HepG2 (cell line): ENCODE data around the gene MAPRE3. TPM values are rescaled to one million over a fixed set of nuclear protein-coding genes. Genes with fewer than 3 reads are reported as not detected.
A peak's percentile ranks its signal among the peaks of the same experiment; 100 is the strongest.

ENCODE experiments used
- GTF3A ChIP-seq: sonication (generic); formaldehyde crosslinking; conservative IDR thresholded peaks from 2 replicates; pipeline ENCODE4 v1.4.0; 2020; ENCODE audit warnings: mild to moderate bottlenecking, missing genetic modification reagents
- KMT2B ChIP-seq: IDR thresholded peaks from 2 replicates; pipeline ENCODE4 v1.6.1; 2016; ENCODE audit warnings: missing genetic modification reagents, missing compliant biosample characterization
- MXD4 ChIP-seq: IDR thresholded peaks from 2 replicates; pipeline ENCODE4 v1.6.1; 2016; ENCODE audit warnings: mild to moderate bottlenecking, missing biosample characterization, missing genetic modification reagents
- MZF1 ChIP-seq: sonication (generic); formaldehyde crosslinking; IDR thresholded peaks from 2 replicates; pipeline ENCODE4 v1.8.1; 2023; ENCODE audit warnings: mild to moderate bottlenecking, missing genetic modification reagents, borderline replicate concordance
- PPARG ChIP-seq: conservative IDR thresholded peaks from 2 replicates; pipeline ENCODE4 v1.6.1; 2016; ENCODE audit warnings: missing biosample characterization, missing genetic modification reagents
- SMAD3 ChIP-seq: sonication (generic); formaldehyde crosslinking; IDR thresholded peaks from 2 replicates; pipeline ENCODE4 v1.4.0; 2020; ENCODE audit warnings: missing genetic modification reagents
- SOX6 ChIP-seq, 2 experiments: fragments of 450-650 bp in 1 of 2; sonication (generic) in 1 of 2; formaldehyde crosslinking in 1 of 2; IDR thresholded peaks; 2 replicates each; pipeline versions ENCODE4 v1.4.0 to v1.6.1; 2017 to 2020; ENCODE audit warnings: antibody characterized with exemption in 1 of 2, mild to moderate bottlenecking in 1 of 2, missing genetic modification reagents in 1 of 2
- TBL1XR1 ChIP-seq: fragments of 150-350 bp; IDR thresholded peaks from 2 replicates; pipeline ENCODE4 v1.6.1; 2014; ENCODE audit warnings: borderline replicate concordance, low read length; ENCODE audit not compliant: partially characterized antibody
- TOPORS ChIP-seq: sonication (generic); formaldehyde crosslinking; IDR thresholded peaks from 2 replicates; pipeline ENCODE4 v1.8.0; 2023; ENCODE audit warnings: mild to moderate bottlenecking, missing genetic modification reagents
- WIZ ChIP-seq: sonication (generic); formaldehyde crosslinking; IDR thresholded peaks from 2 replicates; pipeline ENCODE4 v1.5.1; 2020; ENCODE audit warnings: mild to moderate bottlenecking, missing genetic modification reagents
- ZEB1 ChIP-seq: IDR thresholded peaks from 2 replicates; pipeline ENCODE4 v1.6.1; 2012; ENCODE audit warnings: mild to moderate bottlenecking, low read depth, inconsistent platforms; ENCODE audit not compliant: insufficient replicate concordance
- ZFP82 ChIP-seq: sonication (generic); formaldehyde crosslinking; IDR thresholded peaks from 2 replicates; pipeline ENCODE4 v1.5.1; 2020; ENCODE audit warnings: mild to moderate bottlenecking, missing genetic modification reagents, borderline replicate concordance
- ZNF230 ChIP-seq: sonication (generic); formaldehyde crosslinking; IDR thresholded peaks from 2 replicates; pipeline ENCODE4 v1.4.0; 2020; ENCODE audit warnings: mild to moderate bottlenecking, missing genetic modification reagents
- ZNF232 ChIP-seq: sonication (generic); formaldehyde crosslinking; IDR thresholded peaks from 2 replicates; pipeline ENCODE4 v1.4.0; 2020; ENCODE audit warnings: missing genetic modification reagents, borderline replicate concordance
- ZNF256 ChIP-seq: sonication (generic); formaldehyde crosslinking; conservative IDR thresholded peaks from 2 replicates; pipeline ENCODE4 v1.4.0; 2020; ENCODE audit warnings: missing genetic modification reagents
- ZNF296 ChIP-seq: sonication (generic); formaldehyde crosslinking; conservative IDR thresholded peaks from 2 replicates; pipeline ENCODE4 v1.5.0; 2020; ENCODE audit warnings: mild to moderate bottlenecking, missing genetic modification reagents
- ZNF619 ChIP-seq: sonication (generic); formaldehyde crosslinking; IDR thresholded peaks from 2 replicates; pipeline ENCODE4 v1.4.0; 2020; ENCODE audit warnings: mild to moderate bottlenecking, missing genetic modification reagents
- ZNF678 ChIP-seq: sonication (generic); formaldehyde crosslinking; IDR thresholded peaks from 2 replicates; pipeline ENCODE4 v1.4.0; 2020; ENCODE audit warnings: mild to moderate bottlenecking, missing genetic modification reagents
- ZNF737 ChIP-seq: sonication (generic); formaldehyde crosslinking; IDR thresholded peaks from 2 replicates; pipeline ENCODE4 v1.5.0; 2020; ENCODE audit warnings: missing genetic modification reagents, mild to moderate bottlenecking, borderline replicate concordance
- polyA plus RNA-seq, 8 experiments: library from polyadenylated mRNA; depleted of rRNA in 3 of 8; stranded (reverse) in 7 of 8; unstranded in 1 of 8; fragments of >200 nt; fragmentation: Illumina TruSeq in 4 of 8; extraction: Trizol in 4 of 8; gene quantifications; 2 replicates each; pipeline versions ENCODE4 v1.2.1 to v1.2.3, GENCODE V29; 2011 to 2016; ENCODE audit warnings: low read depth in 4 of 8, missing spikeins in 1 of 8, mixed read lengths in 1 of 8; ENCODE audit not compliant: insufficient read depth in 1 of 8
- total RNA-seq, 5 experiments: library from RNA; depleted of rRNA; stranded (reverse); fragments of >200 nt; fragmentation: Illumina TruSeq; extraction: Trizol; gene quantifications; 2 replicates each; pipeline ENCODE4 v1.2.3, GENCODE V29; 2016; ENCODE audit warnings: low read depth in 1 of 5
- TF ChIP-seq, protein P1 (sequence below): sonication (generic); formaldehyde crosslinking; IDR thresholded peaks from 2 replicates; pipeline ENCODE4 v1.9.0; 2022; ENCODE audit warnings: low read depth, missing genetic modification reagents
- TF ChIP-seq, protein P2 (sequence below): sonication (generic); formaldehyde crosslinking; conservative IDR thresholded peaks from 2 replicates; pipeline ENCODE4 v1.8.0; 2022; ENCODE audit warnings: mild to moderate bottlenecking, moderate library complexity, missing genetic modification reagents
- TF ChIP-seq, protein P3 (sequence below): sonication (generic); formaldehyde crosslinking; IDR thresholded peaks from 2 replicates; pipeline ENCODE4 v1.8.0; 2022; ENCODE audit warnings: missing genetic modification reagents, low read depth, mild to moderate bottlenecking, borderline replicate concordance
- TF ChIP-seq, protein P4 (sequence below): sonication (generic); formaldehyde crosslinking; IDR thresholded peaks from 2 replicates; pipeline ENCODE4; 2020; ENCODE audit warnings: missing genetic modification reagents, mild to moderate bottlenecking, borderline replicate concordance

Gene MAPRE3
- total and polyA plus RNA-seq, 2 of the 13 experiments (the other 11 are each of a cell fraction or from before 2014, with no cell fraction given): 0.31 to 0.91 TPM

DNA sequence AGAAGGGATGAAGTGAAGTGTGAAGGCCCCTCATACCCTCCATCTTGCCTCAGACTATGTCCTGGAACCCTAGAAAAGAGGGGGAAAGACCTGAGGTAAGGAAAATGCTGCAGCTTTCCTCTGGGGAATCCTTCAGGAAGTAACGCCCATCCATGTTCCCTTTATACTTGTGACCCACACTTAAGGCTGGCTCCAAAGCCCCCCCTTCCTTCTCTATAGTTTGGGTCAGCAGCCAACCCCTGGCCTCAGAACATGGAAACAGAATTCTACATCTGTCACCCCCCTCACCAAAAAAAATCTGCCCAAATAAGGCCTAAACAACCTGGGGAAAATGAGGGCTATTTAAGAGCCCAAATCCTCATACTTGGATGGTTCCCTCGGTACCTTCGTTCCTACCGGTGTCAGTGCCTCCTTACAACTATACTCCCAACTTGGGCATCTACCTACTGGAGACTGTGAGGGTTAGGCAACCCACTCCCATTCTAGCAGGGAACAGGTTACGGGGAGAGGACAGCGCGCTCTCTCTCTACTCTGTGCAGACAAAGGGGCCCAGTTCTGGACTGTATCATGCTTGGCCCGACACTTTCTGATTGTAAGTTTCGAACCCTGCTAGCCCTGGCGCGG is 100.3 kb downstream of the MAPRE3 start (continued):
- 0 out of 2 replicates have a peak, but pooled peaks have one; percentile 47 for TF ChIP-seq MXD4 (CRISPR knock-in tag)
- no peak for TF ChIP-seq GTF3A
- no peak for TF ChIP-seq TBL1XR1
- TF ChIP-seq, protein P1, sequence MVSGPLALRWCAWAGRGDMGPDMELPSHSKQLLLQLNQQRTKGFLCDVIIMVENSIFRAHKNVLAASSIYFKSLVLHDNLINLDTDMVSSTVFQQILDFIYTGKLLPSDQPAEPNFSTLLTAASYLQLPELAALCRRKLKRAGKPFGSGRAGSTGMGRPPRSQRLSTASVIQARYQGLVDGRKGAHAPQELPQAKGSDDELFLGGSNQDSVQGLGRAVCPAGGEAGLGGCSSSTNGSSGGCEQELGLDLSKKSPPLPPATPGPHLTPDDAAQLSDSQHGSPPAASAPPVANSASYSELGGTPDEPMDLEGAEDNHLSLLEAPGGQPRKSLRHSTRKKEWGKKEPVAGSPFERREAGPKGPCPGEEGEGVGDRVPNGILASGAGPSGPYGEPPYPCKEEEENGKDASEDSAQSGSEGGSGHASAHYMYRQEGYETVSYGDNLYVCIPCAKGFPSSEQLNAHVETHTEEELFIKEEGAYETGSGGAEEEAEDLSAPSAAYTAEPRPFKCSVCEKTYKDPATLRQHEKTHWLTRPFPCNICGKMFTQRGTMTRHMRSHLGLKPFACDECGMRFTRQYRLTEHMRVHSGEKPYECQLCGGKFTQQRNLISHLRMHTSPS (CRISPR knock-in tag): no peak; the same call in 1 of the 2 replicates
- 0 out of 2 replicates have a peak, but pooled peaks have one; percentile 65 for TF ChIP-seq ZNF256
- no peak for TF ChIP-seq TOPORS (CRISPR knock-in tag)
- 0 out of 2 replicates have a peak, but pooled peaks have one; percentile 1 for TF ChIP-seq SMAD3 (CRISPR knock-in tag)
- TF ChIP-seq KMT2B (CRISPR knock-in tag): no peak
- 0 out of 2 replicates have a peak, but pooled peaks have one; percentile 37 for TF ChIP-seq ZFP82 (CRISPR knock-in tag)
- TF ChIP-seq WIZ: no peak
- no peak for TF ChIP-seq ZNF678
- TF ChIP-seq MZF1: no peak
- TF ChIP-seq ZNF230 (CRISPR knock-in tag): no peak
- no peak for TF ChIP-seq SOX6 (IDR thresholded peaks at IDR 0.05)
- peak; percentile 8; the same call in 1 of the 2 replicates for TF ChIP-seq SOX6 (CRISPR knock-in tag; IDR thresholded peaks at IDR 0.05)
- TF ChIP-seq PPARG: no peak
- no peak for TF ChIP-seq ZNF737 (CRISPR knock-in tag)
- TF ChIP-seq, protein P2, sequence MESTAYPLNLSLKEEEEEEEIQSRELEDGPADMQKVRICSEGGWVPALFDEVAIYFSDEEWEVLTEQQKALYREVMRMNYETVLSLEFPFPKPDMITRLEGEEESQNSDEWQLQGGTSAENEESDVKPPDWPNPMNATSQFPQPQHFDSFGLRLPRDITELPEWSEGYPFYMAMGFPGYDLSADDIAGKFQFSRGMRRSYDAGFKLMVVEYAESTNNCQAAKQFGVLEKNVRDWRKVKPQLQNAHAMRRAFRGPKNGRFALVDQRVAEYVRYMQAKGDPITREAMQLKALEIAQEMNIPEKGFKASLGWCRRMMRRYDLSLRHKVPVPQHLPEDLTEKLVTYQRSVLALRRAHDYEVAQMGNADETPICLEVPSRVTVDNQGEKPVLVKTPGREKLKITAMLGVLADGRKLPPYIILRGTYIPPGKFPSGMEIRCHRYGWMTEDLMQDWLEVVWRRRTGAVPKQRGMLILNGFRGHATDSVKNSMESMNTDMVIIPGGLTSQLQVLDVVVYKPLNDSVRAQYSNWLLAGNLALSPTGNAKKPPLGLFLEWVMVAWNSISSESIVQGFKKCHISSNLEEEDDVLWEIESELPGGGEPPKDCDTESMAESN (CRISPR knock-in tag): peak; percentile 7; the same call in 1 of the 2 replicates
- peak; percentile 20 for TF ChIP-seq ZEB1
- no peak for TF ChIP-seq ZNF232 (CRISPR knock-in tag)
- TF ChIP-seq, protein P3, sequence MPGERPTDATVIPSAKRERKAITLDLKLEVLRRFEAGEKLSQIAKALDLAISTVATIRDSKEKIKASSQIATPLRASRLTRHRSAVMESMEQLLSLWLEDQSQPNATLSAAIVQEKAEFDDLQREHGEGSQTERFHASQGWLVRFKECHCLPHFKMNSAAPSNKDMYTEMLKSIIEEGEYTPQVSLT (CRISPR knock-in tag): no peak
- no peak for TF ChIP-seq ZNF619
- 0 out of 2 replicates have a peak, but pooled peaks have one; percentile 31 for TF ChIP-seq ZNF296 (CRISPR knock-in tag)
- TF ChIP-seq, protein P4, sequence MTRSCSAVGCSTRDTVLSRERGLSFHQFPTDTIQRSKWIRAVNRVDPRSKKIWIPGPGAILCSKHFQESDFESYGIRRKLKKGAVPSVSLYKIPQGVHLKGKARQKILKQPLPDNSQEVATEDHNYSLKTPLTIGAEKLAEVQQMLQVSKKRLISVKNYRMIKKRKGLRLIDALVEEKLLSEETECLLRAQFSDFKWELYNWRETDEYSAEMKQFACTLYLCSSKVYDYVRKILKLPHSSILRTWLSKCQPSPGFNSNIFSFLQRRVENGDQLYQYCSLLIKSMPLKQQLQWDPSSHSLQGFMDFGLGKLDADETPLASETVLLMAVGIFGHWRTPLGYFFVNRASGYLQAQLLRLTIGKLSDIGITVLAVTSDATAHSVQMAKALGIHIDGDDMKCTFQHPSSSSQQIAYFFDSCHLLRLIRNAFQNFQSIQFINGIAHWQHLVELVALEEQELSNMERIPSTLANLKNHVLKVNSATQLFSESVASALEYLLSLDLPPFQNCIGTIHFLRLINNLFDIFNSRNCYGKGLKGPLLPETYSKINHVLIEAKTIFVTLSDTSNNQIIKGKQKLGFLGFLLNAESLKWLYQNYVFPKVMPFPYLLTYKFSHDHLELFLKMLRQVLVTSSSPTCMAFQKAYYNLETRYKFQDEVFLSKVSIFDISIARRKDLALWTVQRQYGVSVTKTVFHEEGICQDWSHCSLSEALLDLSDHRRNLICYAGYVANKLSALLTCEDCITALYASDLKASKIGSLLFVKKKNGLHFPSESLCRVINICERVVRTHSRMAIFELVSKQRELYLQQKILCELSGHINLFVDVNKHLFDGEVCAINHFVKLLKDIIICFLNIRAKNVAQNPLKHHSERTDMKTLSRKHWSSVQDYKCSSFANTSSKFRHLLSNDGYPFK (CRISPR knock-in tag): 0 out of 2 replicates have a peak, but pooled peaks have one; percentile 14
